ENCODE measurements around the gene SLC66A3.

SLC66A3 gene

GRCh38 chr2:11187731-11188130 is 32.5 kb downstream of the SLC66A3 start:
- TF ChIP-seq POLR2A (IDR thresholded peaks at IDR 0.05; ENCODE audit: low read depth, low read length) = no peak
- FAIRE-seq = no peak
- DNase-seq (ENCODE audit: insufficient read length, low spot score) = no peak

- FAIRE-seq = no peak
Observed at GRCh38 chr2:11196246-11196645, 41.0 kb downstream of the SLC66A3 start.

GRCh38 chr2:11200651-11201050 is 45.4 kb downstream of the SLC66A3 start:
- TF ChIP-seq POLR2A (IDR thresholded peaks at IDR 0.05; ENCODE audit: low read depth, low read length) = no peak
- FAIRE-seq (no peak), DNase-seq (ENCODE audit: insufficient read length, low spot score) (no peak)

More at GRCh38 chr2:11196246-11196645, 41.0 kb downstream of the SLC66A3 start:
- DNase-seq (ENCODE audit: insufficient read length, low spot score) = no peak
- no peak for TF ChIP-seq POLR2A (IDR thresholded peaks at IDR 0.05; ENCODE audit: low read depth, low read length)

- TF ChIP-seq POLR2A (IDR thresholded peaks at IDR 0.05; ENCODE audit: low read depth, low read length) = no peak
- FAIRE-seq = no peak
- DNase-seq (ENCODE audit: insufficient read length, low spot score) = no peak
Observed at GRCh38 chr2:11201969-11202368, 46.7 kb downstream of the SLC66A3 start.

- DNase-seq (ENCODE audit: insufficient read length, low spot score) (peak; percentile 33), FAIRE-seq (peak; percentile 99)
- no peak for TF ChIP-seq POLR2A (IDR thresholded peaks at IDR 0.05; ENCODE audit: low read depth, low read length)
Observed at GRCh38 chr2:11203480-11203879, 48.2 kb downstream of the SLC66A3 start.

- DNase-seq (ENCODE audit: insufficient read length, low spot score) (no peak), FAIRE-seq (no peak)
- TF ChIP-seq POLR2A (IDR thresholded peaks at IDR 0.05; ENCODE audit: low read depth, low read length) = no peak
Observed at GRCh38 chr2:11208083-11208482, 52.8 kb downstream of the SLC66A3 start.

GRCh38 chr2:11212645-11213044 is 57.4 kb downstream of the SLC66A3 start:
- DNase-seq (ENCODE audit: insufficient read length, low spot score) (no peak), FAIRE-seq (no peak)
- TF ChIP-seq POLR2A (IDR thresholded peaks at IDR 0.05; ENCODE audit: low read depth, low read length) = no peak

GRCh38 chr2:11213090-11213638 is 57.9 kb downstream of the SLC66A3 start:
- DNase-seq (ENCODE audit: insufficient read length, low spot score) (no peak), FAIRE-seq (peak; percentile 83)
- TF ChIP-seq POLR2A (IDR thresholded peaks at IDR 0.05; ENCODE audit: low read depth, low read length) = no peak

GRCh38 chr2:11213975-11214374 is 58.7 kb downstream of the SLC66A3 start:
- DNase-seq (ENCODE audit: insufficient read length, low spot score) (no peak), FAIRE-seq (no peak)
- no peak for TF ChIP-seq POLR2A (IDR thresholded peaks at IDR 0.05; ENCODE audit: low read depth, low read length)

GRCh38 chr2:11214770-11215169 is 59.5 kb downstream of the SLC66A3 start:
- no peak for TF ChIP-seq POLR2A (IDR thresholded peaks at IDR 0.05; ENCODE audit: low read depth, low read length)
- DNase-seq (ENCODE audit: insufficient read length, low spot score) (no peak), FAIRE-seq (no peak)

- TF ChIP-seq POLR2A (IDR thresholded peaks at IDR 0.05; ENCODE audit: low read depth, low read length) = no peak
- DNase-seq (ENCODE audit: insufficient read length, low spot score) (no peak), FAIRE-seq (peak; percentile 11)
Observed at GRCh38 chr2:11215407-11215806, 60.1 kb downstream of the SLC66A3 start.

- TF ChIP-seq POLR2A (IDR thresholded peaks at IDR 0.05; ENCODE audit: low read depth, low read length) = no peak
- no peak for FAIRE-seq
- no peak for DNase-seq (ENCODE audit: insufficient read length, low spot score)
Observed at GRCh38 chr2:11220445-11220844, 65.2 kb downstream of the SLC66A3 start.

GRCh38 chr2:11222845-11223244 is 67.6 kb downstream of the SLC66A3 start:
- DNase-seq (ENCODE audit: insufficient read length, low spot score) (no peak), FAIRE-seq (peak; percentile 50)
- TF ChIP-seq POLR2A (IDR thresholded peaks at IDR 0.05; ENCODE audit: low read depth, low read length) = no peak

GRCh38 chr2:11224887-11225286 is 69.6 kb downstream of the SLC66A3 start:
- TF ChIP-seq POLR2A (IDR thresholded peaks at IDR 0.05; ENCODE audit: low read depth, low read length) = no peak
- no peak for DNase-seq (ENCODE audit: insufficient read length, low spot score)
- FAIRE-seq = no peak

- TF ChIP-seq POLR2A (IDR thresholded peaks at IDR 0.05; ENCODE audit: low read depth, low read length) = no peak
- DNase-seq (ENCODE audit: insufficient read length, low spot score) = no peak
- no peak for FAIRE-seq
Observed at GRCh38 chr2:11227595-11227994, 72.3 kb downstream of the SLC66A3 start.
